Measurements from ENCODE around the gene KRTAP4-16.

KRTAP4-16 gene

GRCh38 chr17:41071606-41072360, 30.2 kb downstream of the KRTAP4-16 start:
- H3K4me1 ChIP-seq (ENCODE audit: insufficient read depth, low read length, poor library complexity, severe bottlenecking): peaks cover 8% of the 10 kb centered on the region
- no peaks in the 10 kb centered on the region for H3K9me3 ChIP-seq (ENCODE audit: insufficient read depth, low read depth, low read length)
- no peak overlapping the region for H3K4me3 ChIP-seq (ENCODE audit: low read length, poor library complexity, severe bottlenecking)
- H3K9ac ChIP-seq (ENCODE audit: low read depth, low read length, poor library complexity, severe bottlenecking): no peak overlapping the region
- H3K4me2 ChIP-seq (ENCODE audit: low read depth, low read length, poor library complexity, severe bottlenecking): no peak overlapping the region
- TF ChIP-seq CTCF (conservative IDR thresholded peaks at IDR 0.05; ENCODE audit: low read length) (no peak), EZH2phosphoT487 (IDR thresholded peaks at IDR 0.05; ENCODE audit: borderline replicate concordance) (no peak)
- no peaks in the 10 kb centered on the region for H4K20me1 ChIP-seq (ENCODE audit: insufficient read depth, low read length, poor library complexity, severe bottlenecking)
- H3K79me2 ChIP-seq (ENCODE audit: insufficient read depth, low read length): no peaks in the 10 kb centered on the region
- H2AFZ ChIP-seq (ENCODE audit: low read length): peak overlapping the region; percentile 69; the same call in 1 of the 2 replicates
- H3K36me3 ChIP-seq (ENCODE audit: insufficient read depth, low read length): no peaks in the 10 kb centered on the region
- H3K9me2 ChIP-seq (replicated peaks; ENCODE audit: low read depth, low read length): no peaks in the 10 kb centered on the region
- no peaks in the 10 kb centered on the region for H3K27me3 ChIP-seq (ENCODE audit: insufficient read depth, low read length, poor library complexity, severe bottlenecking)
- no peaks in the 10 kb centered on the region for H3F3A ChIP-seq (ENCODE audit: low read depth)

DNA sequence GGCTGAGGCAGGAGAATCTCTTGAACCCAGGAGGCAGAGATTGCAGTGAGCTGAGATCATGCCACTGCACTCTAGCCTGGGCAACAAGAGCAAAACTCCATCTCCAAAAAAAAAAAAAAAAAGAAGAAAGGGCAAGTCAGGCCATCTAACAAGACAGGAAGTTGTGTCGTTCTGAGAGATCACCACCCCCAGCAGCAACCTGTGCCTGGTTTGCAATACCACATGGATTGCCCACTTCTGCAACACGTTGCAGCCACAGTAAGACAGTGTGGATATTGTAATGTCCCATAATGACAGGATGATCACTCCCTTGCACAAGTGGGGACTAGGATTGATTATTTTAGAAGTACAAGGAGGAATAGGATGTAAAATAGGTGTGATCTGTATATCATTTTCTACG, 33.0 kb downstream of the KRTAP4-16 start:
- no peak for TF ChIP-seq CTCF (conservative IDR thresholded peaks at IDR 0.05; ENCODE audit: low read length)
- TF ChIP-seq EZH2phosphoT487 (IDR thresholded peaks at IDR 0.05; ENCODE audit: borderline replicate concordance): no peak
- no peak overlapping the region for H3K4me3 ChIP-seq (ENCODE audit: low read length, poor library complexity, severe bottlenecking)
- H2AFZ ChIP-seq (ENCODE audit: low read length): no peak overlapping the region

GRCh38 chr17:41067281-41067680, 34.7 kb downstream of the KRTAP4-16 start:
- H3K4me2 ChIP-seq (ENCODE audit: low read depth, low read length, poor library complexity, severe bottlenecking): no peak overlapping the region
- TF ChIP-seq CTCF (conservative IDR thresholded peaks at IDR 0.05; ENCODE audit: low read length): no peak
- no peak for TF ChIP-seq EZH2phosphoT487 (IDR thresholded peaks at IDR 0.05; ENCODE audit: borderline replicate concordance)

More for the DNA sequence above, 33.0 kb downstream of the KRTAP4-16 start:
- Histone ChIP-seq H3K9me2 (replicated peaks; ENCODE audit: low read depth, low read length) (no peaks in the 10 kb centered on the region), H3K27me3 (ENCODE audit: insufficient read depth, low read length, poor library complexity, severe bottlenecking) (no peaks in the 10 kb centered on the region), H3K36me3 (ENCODE audit: insufficient read depth, low read length) (no peaks in the 10 kb centered on the region), H3K4me2 (ENCODE audit: low read depth, low read length, poor library complexity, severe bottlenecking) (no peak overlapping the region), H3K79me2 (ENCODE audit: insufficient read depth, low read length) (no peaks in the 10 kb centered on the region), H3K9me3 (ENCODE audit: insufficient read depth, low read depth, low read length) (no peaks in the 10 kb centered on the region), H3F3A (ENCODE audit: low read depth) (no peaks in the 10 kb centered on the region), H3K9ac (ENCODE audit: low read depth, low read length, poor library complexity, severe bottlenecking) (no peak overlapping the region), H3K4me1 (ENCODE audit: insufficient read depth, low read length, poor library complexity, severe bottlenecking) (peaks cover 8% of the 10 kb centered on the region), H4K20me1 (ENCODE audit: insufficient read depth, low read length, poor library complexity, severe bottlenecking) (no peaks in the 10 kb centered on the region)

More at GRCh38 chr17:41067281-41067680, 34.7 kb downstream of the KRTAP4-16 start:
- no peak overlapping the region for H3K9ac ChIP-seq (ENCODE audit: low read depth, low read length, poor library complexity, severe bottlenecking)
- no peak overlapping the region for H2AFZ ChIP-seq (ENCODE audit: low read length)
- H3K9me3 ChIP-seq (ENCODE audit: insufficient read depth, low read depth, low read length): no peaks in the 10 kb centered on the region
- H3F3A ChIP-seq (ENCODE audit: low read depth): no peaks in the 10 kb centered on the region
- H3K36me3 ChIP-seq (ENCODE audit: insufficient read depth, low read length): no peaks in the 10 kb centered on the region
- H4K20me1 ChIP-seq (ENCODE audit: insufficient read depth, low read length, poor library complexity, severe bottlenecking): no peaks in the 10 kb centered on the region
- no peaks in the 10 kb centered on the region for H3K79me2 ChIP-seq (ENCODE audit: insufficient read depth, low read length)
- no peak overlapping the region for H3K4me3 ChIP-seq (ENCODE audit: low read length, poor library complexity, severe bottlenecking)
- H3K9me2 ChIP-seq (replicated peaks; ENCODE audit: low read depth, low read length): no peaks in the 10 kb centered on the region
- no peaks in the 10 kb centered on the region for H3K27me3 ChIP-seq (ENCODE audit: insufficient read depth, low read length, poor library complexity, severe bottlenecking)
- H3K4me1 ChIP-seq (ENCODE audit: insufficient read depth, low read length, poor library complexity, severe bottlenecking): peaks cover 8% of the 10 kb centered on the region

Data from Loucy (cell line).